ENCODE measurements around the gene SLC35C1. TPM values are rescaled to one million over a fixed set of nuclear protein-coding genes. Genes with fewer than 3 reads are reported as not detected.

Gene SLC35C1
- total and polyA plus RNA-seq, 9 of the 15 experiments (the other 6 are each of a cell fraction or from before 2014, with no cell fraction given) = 0.65 to 13.1 (median 2.4) TPM

DNA sequence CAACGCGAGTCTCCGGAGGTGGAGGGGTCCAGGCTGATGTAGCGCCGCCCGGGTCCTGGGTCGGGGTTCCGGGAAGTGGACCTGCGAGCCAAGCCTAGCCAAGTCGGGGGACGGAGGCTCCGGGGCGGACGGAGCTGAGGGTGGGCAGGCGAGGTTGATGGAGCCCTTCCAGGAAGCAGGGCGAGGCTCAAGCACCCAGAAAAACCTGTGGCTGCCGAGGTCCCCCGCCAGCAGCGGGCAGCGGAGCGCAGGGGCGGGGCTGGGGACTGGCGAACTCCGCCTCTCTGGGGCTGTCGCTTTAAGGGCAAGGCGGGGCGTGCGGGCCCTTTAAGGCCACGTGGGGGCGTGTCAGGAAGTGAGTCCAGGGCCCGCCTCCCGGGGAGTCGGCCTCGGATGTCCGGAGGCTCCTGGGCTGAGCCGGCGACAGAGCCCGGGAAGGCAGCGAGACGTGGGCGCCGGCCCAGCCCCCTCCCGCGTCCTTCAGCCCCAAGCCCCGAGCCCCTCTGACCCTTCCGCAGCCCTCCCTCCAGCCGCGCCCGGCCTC lies at the start of gene SLC35C1 (continued):
- TF ChIP-seq, protein P1, sequence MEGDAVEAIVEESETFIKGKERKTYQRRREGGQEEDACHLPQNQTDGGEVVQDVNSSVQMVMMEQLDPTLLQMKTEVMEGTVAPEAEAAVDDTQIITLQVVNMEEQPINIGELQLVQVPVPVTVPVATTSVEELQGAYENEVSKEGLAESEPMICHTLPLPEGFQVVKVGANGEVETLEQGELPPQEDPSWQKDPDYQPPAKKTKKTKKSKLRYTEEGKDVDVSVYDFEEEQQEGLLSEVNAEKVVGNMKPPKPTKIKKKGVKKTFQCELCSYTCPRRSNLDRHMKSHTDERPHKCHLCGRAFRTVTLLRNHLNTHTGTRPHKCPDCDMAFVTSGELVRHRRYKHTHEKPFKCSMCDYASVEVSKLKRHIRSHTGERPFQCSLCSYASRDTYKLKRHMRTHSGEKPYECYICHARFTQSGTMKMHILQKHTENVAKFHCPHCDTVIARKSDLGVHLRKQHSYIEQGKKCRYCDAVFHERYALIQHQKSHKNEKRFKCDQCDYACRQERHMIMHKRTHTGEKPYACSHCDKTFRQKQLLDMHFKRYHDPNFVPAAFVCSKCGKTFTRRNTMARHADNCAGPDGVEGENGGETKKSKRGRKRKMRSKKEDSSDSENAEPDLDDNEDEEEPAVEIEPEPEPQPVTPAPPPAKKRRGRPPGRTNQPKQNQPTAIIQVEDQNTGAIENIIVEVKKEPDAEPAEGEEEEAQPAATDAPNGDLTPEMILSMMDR (IDR thresholded peaks at IDR 0.05 in 2 of 3, conservative IDR thresholded peaks at IDR 0.05 in 1 of 3; ENCODE audit: insufficient read depth in 2 of 3, low read depth in 1 of 3, low read length in 3 of 3) = peak in 2 of 3 experiments; percentile 34 to 42; a peak in 3 of 6 replicates
- TF ChIP-seq DNMT1 (IDR thresholded peaks at IDR 0.05) (no peak), TARDBP (IDR thresholded peaks at IDR 0.05) (no peak), TBL1XR1 (IDR thresholded peaks at IDR 0.05; ENCODE audit: low read length in 2 of 2) (0 out of 4 replicates have a peak, but pooled peaks of 1 of the 2 experiments have one; percentile 11), ELF1 (tag; IDR thresholded peaks at IDR 0.05) (peak; percentile 91), HEY1 (CRISPR knock-in tag; IDR thresholded peaks at IDR 0.05; ENCODE audit: borderline replicate concordance) (no peak), TOE1 (IDR thresholded peaks at IDR 0.05; ENCODE audit: borderline replicate concordance) (peak; percentile 86; the same call in 1 of the 2 replicates), TOE1 (CRISPR knock-in tag; IDR thresholded peaks at IDR 0.05; ENCODE audit: borderline replicate concordance, low read depth) (no peak), CREB1 (IDR thresholded peaks at IDR 0.05) (peak; percentile 47; the same call in 1 of the 2 replicates), CREB1 (CRISPR knock-in tag; IDR thresholded peaks at IDR 0.05) (no peak), NRF1 (conservative IDR thresholded peaks at IDR 0.05 in 1 of 2, IDR thresholded peaks at IDR 0.05 in 1 of 2) (peak; percentile 76 to 80)
- TF ChIP-seq, protein P2, sequence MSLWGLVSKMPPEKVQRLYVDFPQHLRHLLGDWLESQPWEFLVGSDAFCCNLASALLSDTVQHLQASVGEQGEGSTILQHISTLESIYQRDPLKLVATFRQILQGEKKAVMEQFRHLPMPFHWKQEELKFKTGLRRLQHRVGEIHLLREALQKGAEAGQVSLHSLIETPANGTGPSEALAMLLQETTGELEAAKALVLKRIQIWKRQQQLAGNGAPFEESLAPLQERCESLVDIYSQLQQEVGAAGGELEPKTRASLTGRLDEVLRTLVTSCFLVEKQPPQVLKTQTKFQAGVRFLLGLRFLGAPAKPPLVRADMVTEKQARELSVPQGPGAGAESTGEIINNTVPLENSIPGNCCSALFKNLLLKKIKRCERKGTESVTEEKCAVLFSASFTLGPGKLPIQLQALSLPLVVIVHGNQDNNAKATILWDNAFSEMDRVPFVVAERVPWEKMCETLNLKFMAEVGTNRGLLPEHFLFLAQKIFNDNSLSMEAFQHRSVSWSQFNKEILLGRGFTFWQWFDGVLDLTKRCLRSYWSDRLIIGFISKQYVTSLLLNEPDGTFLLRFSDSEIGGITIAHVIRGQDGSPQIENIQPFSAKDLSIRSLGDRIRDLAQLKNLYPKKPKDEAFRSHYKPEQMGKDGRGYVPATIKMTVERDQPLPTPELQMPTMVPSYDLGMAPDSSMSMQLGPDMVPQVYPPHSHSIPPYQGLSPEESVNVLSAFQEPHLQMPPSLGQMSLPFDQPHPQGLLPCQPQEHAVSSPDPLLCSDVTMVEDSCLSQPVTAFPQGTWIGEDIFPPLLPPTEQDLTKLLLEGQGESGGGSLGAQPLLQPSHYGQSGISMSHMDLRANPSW (CRISPR knock-in tag; IDR thresholded peaks at IDR 0.05) = no peak
- TF ChIP-seq, protein P3, sequence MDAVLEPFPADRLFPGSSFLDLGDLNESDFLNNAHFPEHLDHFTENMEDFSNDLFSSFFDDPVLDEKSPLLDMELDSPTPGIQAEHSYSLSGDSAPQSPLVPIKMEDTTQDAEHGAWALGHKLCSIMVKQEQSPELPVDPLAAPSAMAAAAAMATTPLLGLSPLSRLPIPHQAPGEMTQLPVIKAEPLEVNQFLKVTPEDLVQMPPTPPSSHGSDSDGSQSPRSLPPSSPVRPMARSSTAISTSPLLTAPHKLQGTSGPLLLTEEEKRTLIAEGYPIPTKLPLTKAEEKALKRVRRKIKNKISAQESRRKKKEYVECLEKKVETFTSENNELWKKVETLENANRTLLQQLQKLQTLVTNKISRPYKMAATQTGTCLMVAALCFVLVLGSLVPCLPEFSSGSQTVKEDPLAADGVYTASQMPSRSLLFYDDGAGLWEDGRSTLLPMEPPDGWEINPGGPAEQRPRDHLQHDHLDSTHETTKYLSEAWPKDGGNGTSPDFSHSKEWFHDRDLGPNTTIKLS (IDR thresholded peaks at IDR 0.05; ENCODE audit: borderline replicate concordance, low read depth) = peak; percentile 13; the same call in 1 of the 2 replicates
- TF ChIP-seq, protein P4, sequence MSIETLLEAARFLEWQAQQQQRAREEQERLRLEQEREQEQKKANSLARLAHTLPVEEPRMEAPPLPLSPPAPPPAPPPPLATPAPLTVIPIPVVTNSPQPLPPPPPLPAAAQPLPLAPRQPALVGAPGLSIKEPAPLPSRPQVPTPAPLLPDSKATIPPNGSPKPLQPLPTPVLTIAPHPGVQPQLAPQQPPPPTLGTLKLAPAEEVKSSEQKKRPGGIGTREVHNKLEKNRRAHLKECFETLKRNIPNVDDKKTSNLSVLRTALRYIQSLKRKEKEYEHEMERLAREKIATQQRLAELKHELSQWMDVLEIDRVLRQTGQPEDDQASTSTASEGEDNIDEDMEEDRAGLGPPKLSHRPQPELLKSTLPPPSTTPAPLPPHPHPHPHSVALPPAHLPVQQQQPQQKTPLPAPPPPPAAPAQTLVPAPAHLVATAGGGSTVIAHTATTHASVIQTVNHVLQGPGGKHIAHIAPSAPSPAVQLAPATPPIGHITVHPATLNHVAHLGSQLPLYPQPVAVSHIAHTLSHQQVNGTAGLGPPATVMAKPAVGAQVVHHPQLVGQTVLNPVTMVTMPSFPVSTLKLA (conservative IDR thresholded peaks at IDR 0.05) = peak; percentile 91 to 95
- TF ChIP-seq, protein P5, sequence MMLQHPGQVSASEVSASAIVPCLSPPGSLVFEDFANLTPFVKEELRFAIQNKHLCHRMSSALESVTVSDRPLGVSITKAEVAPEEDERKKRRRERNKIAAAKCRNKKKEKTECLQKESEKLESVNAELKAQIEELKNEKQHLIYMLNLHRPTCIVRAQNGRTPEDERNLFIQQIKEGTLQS (IDR thresholded peaks at IDR 0.05) = no peak
- TF ChIP-seq, protein P5 (CRISPR knock-in tag; conservative IDR thresholded peaks at IDR 0.05) = no peak

All from K562 (cell line).